ENCODE measurements around the gene RRAGC.

RRAGC gene

GRCh38 chr1:38818175-38818976 lies 41.2 kb downstream of the RRAGC start:
- in situ Hi-C loops (cut with HindIII; ENCODE audit: low sequenced_read_pairs): loop anchor here (10.0 kb wide), 1 partner anchor 224 kb away; no protein-coding TSS in a partner anchor

DNA sequence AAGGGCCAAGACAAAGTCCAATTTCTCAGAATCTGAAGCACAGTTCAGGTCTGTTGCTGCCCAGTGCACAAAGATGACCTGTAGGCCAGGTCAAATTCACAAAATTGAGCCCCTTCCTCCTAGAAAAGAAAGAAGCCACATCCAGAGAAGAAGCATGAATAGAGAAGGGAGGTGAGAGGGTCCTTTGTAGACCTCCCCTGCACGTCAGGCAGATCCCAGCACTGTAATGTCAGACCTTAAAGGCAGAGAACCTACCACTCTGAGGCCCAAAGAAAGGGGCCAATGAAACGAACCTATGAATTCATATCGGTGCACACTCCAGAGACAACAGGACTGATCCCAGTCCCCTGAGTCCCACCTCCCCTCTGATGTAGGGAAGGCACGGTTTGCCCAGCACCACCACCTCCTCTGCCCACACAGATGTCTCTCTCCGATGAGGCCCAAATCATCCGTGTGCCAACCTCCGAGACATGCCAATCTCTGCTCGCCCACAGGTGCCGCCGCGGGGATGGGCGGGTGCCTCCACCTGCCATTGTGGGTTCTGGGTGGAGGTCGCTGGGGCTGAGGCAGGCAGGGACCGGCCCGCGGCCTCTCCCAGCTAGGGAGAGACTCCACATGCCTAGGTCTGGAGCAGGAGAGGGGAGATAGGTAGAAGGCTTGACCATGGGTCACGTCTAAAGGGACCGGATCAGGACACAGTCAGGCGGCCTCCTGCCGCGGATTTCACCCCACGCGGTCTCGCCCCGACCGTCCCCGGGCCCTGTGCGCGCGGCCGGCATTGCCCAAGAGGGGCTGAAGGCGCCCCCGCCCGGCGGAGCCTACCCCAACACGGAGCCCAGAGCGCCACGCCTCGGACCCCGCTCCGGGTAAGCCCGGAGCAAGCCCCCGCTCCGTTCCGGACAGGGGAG lies 42.1 kb downstream of the RRAGC start:
- in situ Hi-C loops (cut with HindIII; ENCODE audit: low sequenced_read_pairs): loop anchor here (10.0 kb wide), 1 partner anchor 223 kb away; no protein-coding TSS in a partner anchor

DNA sequence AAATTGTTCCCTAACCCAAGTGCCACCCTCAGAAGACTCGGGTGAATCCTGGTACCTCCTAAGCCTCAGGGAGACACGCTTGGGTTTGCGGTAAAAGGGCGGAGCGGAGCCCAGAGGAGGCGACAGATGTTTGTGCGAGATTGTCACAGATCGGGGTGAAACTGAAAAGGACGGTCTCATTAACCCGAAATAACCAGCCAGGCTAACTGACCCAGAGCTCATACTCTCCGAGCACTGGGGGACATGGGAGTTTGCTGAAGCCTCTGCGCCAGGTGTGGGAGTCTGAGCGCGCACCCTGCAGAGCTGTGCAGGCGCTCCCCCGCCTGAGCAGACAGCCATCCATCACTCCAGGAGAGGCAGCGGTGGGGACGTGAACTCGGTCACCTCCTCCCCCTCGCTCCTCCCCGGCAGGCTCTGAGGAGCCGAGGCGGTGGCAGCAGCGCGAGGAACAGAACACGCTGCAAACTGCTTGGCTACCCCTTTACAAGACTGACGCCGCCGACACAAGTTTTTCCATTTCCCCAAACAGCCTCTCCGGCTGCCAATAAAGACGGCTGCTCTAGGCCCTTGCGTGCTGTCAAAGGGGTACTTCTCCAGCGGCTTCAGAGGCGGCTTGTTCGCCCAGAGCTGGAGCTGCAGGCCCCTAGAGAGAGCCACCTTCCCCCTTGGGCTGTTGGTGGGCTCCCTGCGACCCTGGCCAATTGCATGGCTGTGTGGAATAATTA lies 43.5 kb downstream of the RRAGC start:
- in situ Hi-C loops (cut with HindIII; ENCODE audit: low sequenced_read_pairs): loop anchor here (10.0 kb wide), 1 partner anchor 221 kb away; no protein-coding TSS in a partner anchor

- in situ Hi-C loops (cut with HindIII; ENCODE audit: low sequenced_read_pairs): loop anchor here (10.0 kb wide), 1 partner anchor 220 kb away; no protein-coding TSS in a partner anchor
These were observed 44.5 kb downstream of the RRAGC start for GRCh38 chr1:38814984-38815464.

DNA sequence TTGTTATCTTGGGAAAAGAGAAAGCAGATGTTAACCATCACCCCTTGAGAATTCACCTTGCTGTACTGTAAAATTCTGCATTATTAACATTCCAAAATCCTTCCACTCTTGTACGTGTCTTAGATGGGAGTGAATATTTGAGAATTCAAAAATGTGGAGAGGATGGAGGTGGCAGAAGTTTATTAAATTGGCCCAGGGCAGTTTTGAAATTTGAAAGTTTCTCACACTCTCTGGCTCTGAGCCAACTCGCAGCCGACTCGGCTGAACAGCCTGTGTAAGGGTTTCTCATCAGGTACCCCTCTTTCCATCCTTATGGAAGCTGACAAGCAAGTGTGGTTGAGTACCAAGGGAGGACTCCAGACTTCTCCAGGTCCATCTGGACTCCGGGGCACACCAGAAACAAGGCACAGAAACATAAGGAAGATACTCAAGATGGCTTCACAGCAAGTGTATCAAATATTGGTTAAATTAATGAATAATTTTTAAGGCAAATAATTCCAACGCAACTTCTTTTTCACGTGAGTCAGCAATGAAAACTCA lies 45.1 kb downstream of the RRAGC start:
- in situ Hi-C loops (cut with HindIII; ENCODE audit: low sequenced_read_pairs): loop anchor here (10.0 kb wide), 1 partner anchor 220 kb away; no protein-coding TSS in a partner anchor

GRCh38 chr1:38812981-38813380 lies 46.6 kb downstream of the RRAGC start:
- in situ Hi-C loops (cut with HindIII; ENCODE audit: low sequenced_read_pairs): loop anchor here (10.0 kb wide), 1 partner anchor 218 kb away; no protein-coding TSS in a partner anchor

DNA sequence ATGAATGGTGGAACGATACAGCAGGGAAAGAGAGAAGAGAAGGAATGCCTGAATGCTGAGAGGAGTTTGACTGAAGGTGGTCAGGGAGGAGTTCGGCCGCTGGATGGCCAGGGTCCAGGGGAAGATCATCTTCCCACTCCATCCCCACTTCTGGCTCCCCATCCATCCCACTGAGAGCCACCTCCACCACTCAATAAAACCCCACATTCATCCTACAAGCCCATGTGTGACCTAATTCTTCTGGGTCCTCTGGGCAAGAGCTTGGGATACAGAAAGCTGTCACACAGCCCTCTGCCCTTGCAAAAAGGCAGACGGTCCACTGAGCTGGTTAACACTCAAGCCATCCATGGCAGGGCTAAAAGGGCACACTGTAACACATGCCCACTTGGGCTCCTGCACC lies 48.1 kb downstream of the RRAGC start:
- in situ Hi-C loops (cut with HindIII; ENCODE audit: low sequenced_read_pairs): loop anchor here (10.0 kb wide), 1 partner anchor 217 kb away; no protein-coding TSS in a partner anchor

DNA sequence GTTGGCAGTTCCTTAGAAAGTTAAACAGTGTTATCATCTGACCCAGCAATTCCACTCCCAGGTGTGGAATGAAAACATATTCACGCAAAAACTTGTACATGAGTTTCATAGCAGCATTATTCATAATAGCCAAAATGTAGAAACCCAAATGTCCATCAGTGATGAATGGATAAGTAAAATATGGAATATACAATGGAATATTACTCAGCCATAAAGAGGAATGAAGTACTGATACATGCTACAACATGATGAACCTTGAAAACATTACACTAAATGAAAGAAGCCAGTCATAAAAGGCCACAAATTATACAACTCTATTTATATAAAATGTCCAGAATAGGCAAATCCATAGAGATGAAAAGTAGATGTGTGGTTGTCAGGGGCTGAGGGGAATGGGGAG lies 53.5 kb downstream of the RRAGC start:
- in situ Hi-C loops (cut with HindIII; ENCODE audit: low sequenced_read_pairs): loop anchor here (5.0 kb wide), 1 partner anchor 564 kb away; no protein-coding TSS in a partner anchor

GRCh38 chr1:38805036-38805435 lies 54.5 kb downstream of the RRAGC start:
- in situ Hi-C loops (cut with HindIII; ENCODE audit: low sequenced_read_pairs): loop anchor here (5.0 kb wide), 1 partner anchor 563 kb away; no protein-coding TSS in a partner anchor

DNA sequence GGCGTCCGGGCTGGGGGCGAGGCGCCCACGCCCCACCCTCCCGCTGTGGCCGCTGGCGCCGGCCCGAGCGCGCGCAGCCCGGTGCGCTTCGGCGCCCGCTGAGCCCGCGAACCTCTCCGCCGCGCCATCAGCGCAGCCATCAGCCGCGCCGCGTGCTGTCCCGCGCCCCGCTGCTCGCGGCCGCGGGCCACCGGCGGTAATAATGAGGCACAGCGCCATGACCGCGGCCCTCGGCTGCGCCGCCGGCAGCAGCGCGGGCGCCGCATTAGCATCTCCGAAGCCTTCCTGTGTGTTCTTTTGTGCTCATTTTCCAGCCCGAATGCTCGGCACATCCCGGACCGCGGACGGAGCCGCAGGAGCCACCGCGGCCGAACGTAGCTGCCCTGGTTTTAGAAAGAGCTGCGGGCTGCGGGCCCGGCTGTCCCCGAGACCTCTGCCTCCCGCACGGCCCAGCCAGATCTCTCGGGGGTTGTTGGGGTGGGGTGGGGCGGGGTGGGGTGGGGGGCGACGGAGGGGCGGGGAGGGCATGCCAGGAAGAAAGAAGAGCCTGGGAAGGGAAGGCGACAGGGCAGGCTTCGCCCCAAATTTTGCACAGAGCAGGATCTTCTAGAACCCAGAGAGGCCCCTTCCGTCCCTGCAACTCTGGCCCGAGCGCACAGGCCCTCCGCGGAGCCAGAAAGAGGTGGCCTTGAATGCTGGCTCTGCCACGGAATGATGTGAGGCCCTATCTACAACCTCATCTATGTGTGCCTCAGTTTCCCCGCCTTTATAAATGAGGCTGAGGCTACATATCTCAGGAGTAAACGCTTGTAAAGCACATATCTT lies 55.3 kb downstream of the RRAGC start:
- in situ Hi-C loops (cut with HindIII; ENCODE audit: low sequenced_read_pairs): no loop called here

DNA sequence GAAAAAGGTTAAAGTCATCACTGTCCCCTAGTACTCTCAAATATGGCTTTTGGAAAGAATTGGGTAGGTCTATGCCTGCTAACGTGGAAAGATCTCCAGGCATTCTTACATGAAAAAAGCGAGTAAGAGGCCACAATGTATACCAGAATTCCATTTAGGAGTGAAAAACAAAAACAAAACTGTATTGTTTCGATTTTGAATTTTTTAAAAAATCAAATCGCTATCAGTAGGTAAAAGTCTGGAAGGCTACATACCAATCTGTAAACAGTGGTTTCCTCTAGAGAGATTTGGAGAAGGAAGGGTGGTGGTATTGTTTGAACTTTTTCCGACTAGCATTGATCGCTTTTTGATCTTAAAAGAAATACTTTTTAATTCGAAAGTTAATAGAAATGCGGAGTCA lies 55.9 kb downstream of the RRAGC start:
- in situ Hi-C loops (cut with HindIII; ENCODE audit: low sequenced_read_pairs): no loop called here

GRCh38 chr1:38800720-38801671 lies 58.6 kb downstream of the RRAGC start:
- in situ Hi-C loops (cut with HindIII; ENCODE audit: low sequenced_read_pairs): no loop called here

DNA sequence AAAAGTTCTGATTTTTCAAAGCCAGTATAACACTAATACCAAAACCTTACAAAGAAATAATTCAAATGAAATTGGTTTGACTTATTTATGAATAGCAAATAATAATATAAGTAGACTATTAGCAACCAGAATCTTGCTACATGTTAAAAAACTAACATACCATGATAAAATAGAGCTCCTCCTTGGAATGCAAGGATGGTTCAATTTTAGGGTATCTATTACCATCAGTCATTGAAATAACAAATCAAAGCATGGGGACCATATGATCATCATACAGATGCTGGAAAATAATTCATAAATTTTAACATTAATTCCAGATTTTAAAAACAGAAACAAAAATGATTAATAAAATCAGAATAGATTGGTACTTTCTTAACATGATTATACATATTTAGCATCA lies 66.3 kb downstream of the RRAGC start:
- in situ Hi-C loops (cut with HindIII; ENCODE audit: low sequenced_read_pairs): no loop called here

GRCh38 chr1:38791892-38792291 lies 67.7 kb downstream of the RRAGC start:
- in situ Hi-C loops (cut with HindIII; ENCODE audit: low sequenced_read_pairs): no loop called here

DNA sequence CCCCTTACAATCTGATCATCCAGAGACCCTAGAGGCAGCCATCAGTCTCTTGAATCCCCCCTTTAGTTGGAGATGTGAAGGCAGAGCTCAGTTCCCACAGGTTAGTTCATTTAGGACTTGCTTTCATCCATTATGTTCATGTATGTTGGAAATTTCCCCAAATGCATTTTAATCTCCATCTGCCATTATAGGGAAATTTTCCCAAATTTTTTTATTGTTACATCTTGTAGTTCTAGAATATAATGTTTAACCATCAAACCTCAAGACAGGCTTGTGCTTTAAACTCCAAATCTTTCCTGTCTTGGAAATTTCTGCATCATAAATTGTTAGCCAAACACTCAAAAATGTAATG lies 68.4 kb downstream of the RRAGC start:
- in situ Hi-C loops (cut with HindIII; ENCODE audit: low sequenced_read_pairs): no loop called here

DNA sequence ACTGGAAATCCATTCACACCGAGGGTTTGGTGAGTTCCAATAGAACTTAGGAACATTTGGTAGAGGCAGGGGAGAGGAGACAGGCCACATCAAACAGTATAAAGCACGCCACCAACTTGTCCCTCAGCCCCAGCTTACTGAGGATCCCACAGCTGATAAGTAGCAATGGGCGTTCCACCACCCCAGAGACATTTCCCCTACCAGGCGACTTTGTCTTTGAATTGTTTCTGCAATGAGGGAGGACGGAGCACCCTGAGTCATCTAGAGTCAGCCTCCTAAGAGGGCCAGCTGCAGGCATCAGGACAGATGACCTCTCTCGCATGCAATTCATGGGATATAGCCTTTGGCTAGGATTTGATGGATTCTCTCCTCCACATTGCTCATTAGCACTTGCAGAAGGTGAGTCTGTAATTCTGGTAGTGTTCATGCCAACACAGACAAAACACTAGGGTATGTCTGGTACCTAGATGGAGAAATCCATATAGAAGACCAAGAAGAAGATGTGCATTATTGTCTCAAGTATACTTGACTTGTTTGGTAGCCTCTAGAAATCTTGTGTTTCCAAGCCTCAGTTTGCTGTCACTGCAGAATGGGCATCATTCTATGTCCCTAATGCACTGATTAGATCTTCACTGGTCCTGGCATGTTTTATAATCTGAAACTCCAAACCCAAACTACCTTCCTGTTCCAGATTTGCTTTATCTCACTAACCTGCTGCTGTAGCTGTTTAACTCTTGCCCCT lies 69.0 kb downstream of the RRAGC start:
- in situ Hi-C loops (cut with HindIII; ENCODE audit: low sequenced_read_pairs): no loop called here

DNA sequence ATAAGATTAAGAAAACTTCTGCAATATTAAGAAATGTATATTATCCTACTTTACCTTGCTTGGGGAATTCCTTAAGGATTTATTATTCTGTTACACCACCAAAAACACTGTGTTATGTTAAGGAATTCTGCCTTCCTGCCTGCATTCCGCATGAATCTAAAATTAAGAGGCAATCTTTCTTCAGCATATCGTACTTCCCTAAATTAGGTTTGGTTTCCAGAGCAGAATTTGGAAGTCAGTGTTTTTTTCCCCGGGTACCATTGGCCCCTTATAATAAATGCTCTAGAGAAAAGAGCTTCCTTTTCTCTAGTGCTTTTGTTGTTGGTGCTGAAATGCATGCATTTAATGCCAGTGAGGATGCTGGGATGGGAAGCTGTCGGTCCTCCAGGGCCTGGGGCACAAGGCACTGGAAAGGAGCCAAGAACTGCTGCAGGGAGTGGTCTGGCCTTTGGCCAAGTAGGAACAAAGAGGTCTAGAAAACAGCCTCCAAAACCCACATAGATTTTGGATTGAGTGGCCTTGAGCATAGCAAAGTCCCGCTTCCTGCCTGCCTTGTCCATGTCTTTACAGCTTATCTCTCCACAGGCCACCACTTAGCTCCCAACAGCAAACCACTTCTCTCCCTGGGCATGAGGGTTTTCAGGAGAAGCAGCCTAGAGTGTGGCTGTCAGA lies 69.9 kb downstream of the RRAGC start:
- in situ Hi-C loops (cut with HindIII; ENCODE audit: low sequenced_read_pairs): no loop called here
